Hair follicular keratinocyte (primary cell): ENCODE data around the gene SLC25A5. TPM values are rescaled to one million over a fixed set of nuclear protein-coding genes. Genes with fewer than 3 reads are reported as not detected.

ENCODE experiments used
- total RNA-seq: library from RNA; depleted of rRNA; stranded (reverse); fragments of >200 nt; gene quantifications from 2 replicates; pipeline ENCODE4 v1.2.3, GENCODE V29; 2015

SLC25A5 gene
- total RNA-seq, result 647 and 739 TPM in 2 replicates

GRCh38 chrX:119467842-119468550 is at the start of gene SLC25A5:
SLC25A5 (plus strand) TSS chrX:119468444; CDS start chrX:119468516, 72 bp downstream.

Other genes starting within 250 kb of the SLC25A5 start
- 82.9 and 111 TPM in 2 replicates for gene PGRMC1, start 232.2 kb upstream of the SLC25A5 start, total RNA-seq
- 22.6 and 27.7 TPM in 2 replicates for gene SLC25A43, start 69.1 kb upstream of the SLC25A5 start, total RNA-seq
- gene STEEP1, start 97.0 kb downstream of the SLC25A5 start, total RNA-seq, result 13.9 and 22.4 TPM in 2 replicates
- 29.8 and 31.2 TPM in 2 replicates for gene UBE2A, start 106.1 kb downstream of the SLC25A5 start, total RNA-seq
- gene NKRF, start 138.0 kb downstream of the SLC25A5 start, total RNA-seq, result 5.5 and 10.5 TPM in 2 replicates
- 8.2 and 9.0 TPM in 2 replicates for gene SEPTIN6, start 224.7 kb downstream of the SLC25A5 start, total RNA-seq